Fibroblast of lung (primary cell): ENCODE measurements around the gene ACOXL. TPM values are rescaled to one million over a fixed set of nuclear protein-coding genes. Genes with fewer than 3 reads are reported as not detected.

Experiments
- DNase-seq, 2 donors: peaks; one replicate each; pipeline versions ENCODE4 v3.0.0 to v3.0.0-alpha.2; 2010; ENCODE audit warnings: low read depth in 2 of 2
- H2AFZ ChIP-seq: 2 replicates; pipeline ENCODE4 v1.5.1; 2012; ENCODE audit warnings: low read length, control low read depth, inconsistent platforms
- H3K27ac ChIP-seq: 2 replicates; pipeline ENCODE4 v1.5.1; 2011; ENCODE audit warnings: low read length, control low read depth; ENCODE audit not compliant: insufficient read depth
- H3K27me3 ChIP-seq: 2 replicates; pipeline ENCODE4 v1.5.1; 2011; ENCODE audit warnings: mild to moderate bottlenecking, low read length; ENCODE audit not compliant: control insufficient read depth, insufficient read depth
- H3K36me3 ChIP-seq: 2 replicates; pipeline ENCODE4 v1.5.1; 2011; ENCODE audit warnings: low read length; ENCODE audit not compliant: control insufficient read depth, insufficient read depth
- H3K4me1 ChIP-seq: 2 replicates; pipeline ENCODE4 v1.5.1; 2011; ENCODE audit warnings: low read length; ENCODE audit not compliant: control insufficient read depth, insufficient read depth; ENCODE audit errors: extremely low read depth
- H3K4me2 ChIP-seq: 2 replicates; pipeline ENCODE4 v1.5.1; 2011; ENCODE audit warnings: low read length, control low read depth; ENCODE audit not compliant: insufficient read depth; ENCODE audit errors: extremely low read depth
- H3K4me3 ChIP-seq, 4 experiments: fragments of 200-600 bp in 1 of 4; sonication (generic) in 1 of 4; replicated peaks in 1 of 4; 2 replicates each; pipeline ENCODE4 v1.5.1; 2011 to 2016; ENCODE audit warnings: low read length in 4 of 4, low read depth in 3 of 4, mild to moderate bottlenecking in 3 of 4, control low read depth in 2 of 4, inconsistent platforms in 1 of 4, mixed read lengths in 1 of 4; ENCODE audit not compliant: insufficient read depth in 1 of 4; ENCODE audit errors: control extremely low read depth in 1 of 4
- H3K79me2 ChIP-seq: 2 replicates; pipeline ENCODE4 v1.5.1; 2012; ENCODE audit warnings: mild to moderate bottlenecking, low read length, inconsistent platforms; ENCODE audit not compliant: control insufficient read depth, insufficient read depth
- H3K9ac ChIP-seq: 2 replicates; pipeline ENCODE4 v1.5.1; 2011; ENCODE audit warnings: mild to moderate bottlenecking, low read length, control low read depth; ENCODE audit not compliant: insufficient read depth
- H3K9me3 ChIP-seq: 2 replicates; pipeline ENCODE4 v1.5.1; 2012; ENCODE audit warnings: low read depth, low read length; ENCODE audit not compliant: control insufficient read depth, insufficient read depth
- H4K20me1 ChIP-seq: 2 replicates; pipeline ENCODE4 v1.5.1; 2011; ENCODE audit warnings: low read length; ENCODE audit not compliant: control insufficient read depth, insufficient read depth; ENCODE audit errors: extremely low read depth
- EZH2 ChIP-seq: IDR thresholded peaks from 2 replicates; pipeline ENCODE4 v1.5.1; 2012; ENCODE audit warnings: low read length, control low read depth, mild to moderate bottlenecking; ENCODE audit errors: missing control alignments
- polyA plus RNA-seq, 2 donors: library from polyadenylated mRNA; depleted of rRNA in 1 of 2; stranded (reverse) in 1 of 2; unstranded in 1 of 2; fragments of >200 nt; gene quantifications; 2 replicates each; pipeline ENCODE4 v1.2.1, GENCODE V29; 2011 to 2012; ENCODE audit warnings: missing spikeins in 1 of 2
- total RNA-seq: library from RNA; depleted of rRNA; stranded (reverse); fragments of >200 nt; gene quantifications from 2 replicates; pipeline ENCODE4 v1.2.1, GENCODE V29; 2014
- TF ChIP-seq, protein P1 (sequence below), 2 donors: IDR thresholded peaks in 1 of 2; conservative IDR thresholded peaks in 1 of 2; 1 replicate in 1 of 2; 2 replicates in 1 of 2; pipeline ENCODE4 v1.5.1; 2011 to 2012; ENCODE audit warnings: low read length in 2 of 2, control low read depth in 1 of 2, inconsistent platforms in 1 of 2, low read depth in 1 of 2, mild to moderate bottlenecking in 1 of 2

The ACOXL gene
- total and polyA plus RNA-seq, 2 donors (not counting 1 experiment from before 2014, with no cell fraction given): not detected

DNA sequence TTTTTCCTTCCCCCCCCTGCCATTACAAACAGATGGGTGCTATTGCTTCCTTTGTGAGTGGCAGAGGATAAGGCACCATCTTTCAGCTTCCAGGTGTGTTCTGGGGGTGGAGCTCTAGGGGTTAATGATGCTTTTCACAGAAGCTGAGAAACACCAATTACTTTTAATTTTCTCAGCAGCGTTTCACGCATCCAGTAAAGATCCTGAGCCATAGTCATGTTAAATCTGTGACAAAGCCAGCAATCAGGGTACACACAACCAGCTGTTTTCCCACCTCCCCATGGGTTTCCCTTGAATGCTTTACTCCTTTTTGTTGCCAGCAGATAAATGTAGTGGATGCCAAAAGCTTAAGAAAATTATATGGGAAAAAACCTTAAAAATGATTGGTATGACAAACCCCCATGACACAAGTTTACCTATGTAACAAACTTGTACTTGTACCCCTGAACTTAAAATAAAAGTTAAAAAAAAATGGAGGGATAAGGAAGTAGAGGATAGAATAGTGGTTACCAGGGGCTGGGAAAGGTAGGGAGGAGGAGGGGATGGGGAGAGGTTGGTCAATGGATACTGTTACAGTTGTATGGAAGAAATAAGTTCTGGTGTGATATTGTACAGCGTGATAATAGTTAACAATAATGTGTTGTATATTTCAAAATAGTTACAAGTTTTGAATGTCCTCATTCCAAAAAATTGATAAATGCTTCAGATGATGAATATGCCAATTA, 70.0 kb downstream of the ACOXL start:
- DNase-seq: no peak
- no peaks in the 10 kb centered on the region for H4K20me1 ChIP-seq
- H3K27ac ChIP-seq: no peak overlapping the region
- TF ChIP-seq, protein P1, sequence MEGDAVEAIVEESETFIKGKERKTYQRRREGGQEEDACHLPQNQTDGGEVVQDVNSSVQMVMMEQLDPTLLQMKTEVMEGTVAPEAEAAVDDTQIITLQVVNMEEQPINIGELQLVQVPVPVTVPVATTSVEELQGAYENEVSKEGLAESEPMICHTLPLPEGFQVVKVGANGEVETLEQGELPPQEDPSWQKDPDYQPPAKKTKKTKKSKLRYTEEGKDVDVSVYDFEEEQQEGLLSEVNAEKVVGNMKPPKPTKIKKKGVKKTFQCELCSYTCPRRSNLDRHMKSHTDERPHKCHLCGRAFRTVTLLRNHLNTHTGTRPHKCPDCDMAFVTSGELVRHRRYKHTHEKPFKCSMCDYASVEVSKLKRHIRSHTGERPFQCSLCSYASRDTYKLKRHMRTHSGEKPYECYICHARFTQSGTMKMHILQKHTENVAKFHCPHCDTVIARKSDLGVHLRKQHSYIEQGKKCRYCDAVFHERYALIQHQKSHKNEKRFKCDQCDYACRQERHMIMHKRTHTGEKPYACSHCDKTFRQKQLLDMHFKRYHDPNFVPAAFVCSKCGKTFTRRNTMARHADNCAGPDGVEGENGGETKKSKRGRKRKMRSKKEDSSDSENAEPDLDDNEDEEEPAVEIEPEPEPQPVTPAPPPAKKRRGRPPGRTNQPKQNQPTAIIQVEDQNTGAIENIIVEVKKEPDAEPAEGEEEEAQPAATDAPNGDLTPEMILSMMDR (conservative IDR thresholded peaks at IDR 0.05 in 1 of 2, IDR thresholded peaks at IDR 0.05 in 1 of 2; ENCODE audit: low read depth in 1 of 2, low read length in 2 of 2): no peak
- TF ChIP-seq EZH2: no peak
- H3K9ac ChIP-seq: no peak overlapping the region
- no peak overlapping the region for H3K4me2 ChIP-seq
- H2AFZ ChIP-seq: no peak overlapping the region
- H3K79me2 ChIP-seq: no peaks in the 10 kb centered on the region
- H3K27me3 ChIP-seq: peaks cover 3% of the 10 kb centered on the region
- H3K4me3 ChIP-seq: no peak overlapping the region
- no peaks in the 10 kb centered on the region for H3K9me3 ChIP-seq
- no peaks in the 10 kb centered on the region for H3K4me1 ChIP-seq
- H3K36me3 ChIP-seq: no peaks in the 10 kb centered on the region

GRCh38 chr2:110804433-110804832, 72.1 kb downstream of the ACOXL start:
- no peak overlapping the region for H3K9ac ChIP-seq
- no peak overlapping the region for H3K4me3 ChIP-seq
- no peak overlapping the region for H3K27ac ChIP-seq
- H3K27me3 ChIP-seq: peaks cover under 1% of the 10 kb centered on the region
- H3K79me2 ChIP-seq: no peaks in the 10 kb centered on the region
- no peak for TF ChIP-seq EZH2
- TF ChIP-seq, protein P1 (conservative IDR thresholded peaks at IDR 0.05 in 1 of 2, IDR thresholded peaks at IDR 0.05 in 1 of 2; ENCODE audit: low read depth in 1 of 2, low read length in 2 of 2): no peak
- H3K36me3 ChIP-seq: no peaks in the 10 kb centered on the region
- no peak overlapping the region for H3K4me2 ChIP-seq
- no peaks in the 10 kb centered on the region for H3K9me3 ChIP-seq
- DNase-seq: no peak
- H2AFZ ChIP-seq: no peak overlapping the region
- H3K4me1 ChIP-seq: no peaks in the 10 kb centered on the region
- H4K20me1 ChIP-seq: no peaks in the 10 kb centered on the region

GRCh38 chr2:110804915-110805314, 72.5 kb downstream of the ACOXL start:
- DNase-seq: no peak
- TF ChIP-seq, protein P1 (conservative IDR thresholded peaks at IDR 0.05 in 1 of 2, IDR thresholded peaks at IDR 0.05 in 1 of 2; ENCODE audit: low read depth in 1 of 2, low read length in 2 of 2): no peak
- TF ChIP-seq EZH2: no peak
- H3K9ac ChIP-seq: no peak overlapping the region
- no peaks in the 10 kb centered on the region for H4K20me1 ChIP-seq
- H3K4me1 ChIP-seq: no peaks in the 10 kb centered on the region
- no peak overlapping the region for H3K4me3 ChIP-seq
- H2AFZ ChIP-seq: no peak overlapping the region
- no peaks in the 10 kb centered on the region for H3K36me3 ChIP-seq
- H3K27ac ChIP-seq: no peak overlapping the region
- no peak overlapping the region for H3K4me2 ChIP-seq
- H3K27me3 ChIP-seq: peaks cover 3% of the 10 kb centered on the region
- no peaks in the 10 kb centered on the region for H3K9me3 ChIP-seq
- no peaks in the 10 kb centered on the region for H3K79me2 ChIP-seq
